Ectodermal cell (in vitro differentiated cells): ENCODE results near the gene ZSCAN1.

Source experiments
- H3K27ac ChIP-seq: 2 replicates; pipeline ENCODE4 v1.7.0; 2013; ENCODE audit warnings: mild to moderate bottlenecking, low read depth, low read length; ENCODE audit not compliant: insufficient read depth, poor library complexity, severe bottlenecking
- H3K27me3 ChIP-seq: 2 replicates; pipeline ENCODE4 v1.7.0; 2013; ENCODE audit warnings: mild to moderate bottlenecking, low read length; ENCODE audit not compliant: insufficient read depth, control insufficient read depth, poor library complexity, severe bottlenecking
- H3K36me3 ChIP-seq: one replicate; pipeline ENCODE4 v1.7.0; 2013; ENCODE audit warnings: low read length; ENCODE audit not compliant: control insufficient read depth, insufficient read depth
- H3K4me1 ChIP-seq: one replicate; pipeline ENCODE4 v1.7.0; 2013; ENCODE audit warnings: low read length; ENCODE audit not compliant: control insufficient read depth, insufficient read depth
- H3K4me3 ChIP-seq: 2 replicates; pipeline ENCODE4 v1.7.0; 2013; ENCODE audit warnings: low read depth, low read length, control low read depth; ENCODE audit not compliant: insufficient read depth
- H3K9me3 ChIP-seq: 2 replicates; pipeline ENCODE4 v1.7.0; 2013; ENCODE audit warnings: mild to moderate bottlenecking, low read length, moderate library complexity; ENCODE audit not compliant: control insufficient read depth
- WGBS, 2 experiments: methylation state at CpG; one replicate each; pipeline ENCODE4 v1.1.7; 2013; ENCODE audit warnings: missing lambda C conversion rate in 2 of 2; 5-methylcytosine and 5-hydroxymethylcytosine counted together

Gene ZSCAN1

GRCh38 chr19:58067240-58067912 is 33.6 kb downstream of the ZSCAN1 start:
- Histone ChIP-seq H3K9me3 (peaks cover 8% of the 10 kb centered on the region), H3K27me3 (no peaks in the 10 kb centered on the region), H3K4me1 (no peaks in the 10 kb centered on the region), H3K27ac (no peak overlapping the region), H3K4me3 (no peak overlapping the region), H3K36me3 (peaks cover 16% of the 10 kb centered on the region)
- 91 to 94% methylated on average over 13 to 15 of the region's 15 CpGs for WGBS, 2 experiments

- H3K4me3 ChIP-seq: no peak overlapping the region
- no peaks in the 10 kb centered on the region for H3K4me1 ChIP-seq
- no peaks in the 10 kb centered on the region for H3K9me3 ChIP-seq
- WGBS, 2 experiments: 84 to 86% methylated on average over 10 of the region's 10 CpGs
- no peaks in the 10 kb centered on the region for H3K27me3 ChIP-seq
- no peak overlapping the region for H3K27ac ChIP-seq
- peaks cover 9% of the 10 kb centered on the region for H3K36me3 ChIP-seq
These were observed 46.0 kb downstream of the ZSCAN1 start for GRCh38 chr19:58079792-58080191.

GRCh38 chr19:58083021-58083420 is 49.2 kb downstream of the ZSCAN1 start:
- H3K36me3 ChIP-seq: peaks cover 37% of the 10 kb centered on the region
- H3K27me3 ChIP-seq: no peaks in the 10 kb centered on the region
- 87 to 96% methylated on average over 3 of the region's 3 CpGs for WGBS, 2 experiments
- no peak overlapping the region for H3K27ac ChIP-seq
- H3K4me3 ChIP-seq: no peak overlapping the region
- no peaks in the 10 kb centered on the region for H3K4me1 ChIP-seq
- no peaks in the 10 kb centered on the region for H3K9me3 ChIP-seq

- 97% methylated on average over 69 of the region's 69 CpGs for WGBS, 2 experiments
- no peak overlapping the region for H3K4me3 ChIP-seq
- H3K4me1 ChIP-seq: no peaks in the 10 kb centered on the region
- H3K36me3 ChIP-seq: peaks cover 48% of the 10 kb centered on the region
- no peaks in the 10 kb centered on the region for H3K9me3 ChIP-seq
- H3K27me3 ChIP-seq: no peaks in the 10 kb centered on the region
- no peak overlapping the region for H3K27ac ChIP-seq
These were observed 50.9 kb downstream of the ZSCAN1 start for GRCh38 chr19:58084596-58085347.

- 92 to 94% methylated on average over 29 of the region's 29 CpGs for WGBS, 2 experiments
- no peaks in the 10 kb centered on the region for H3K9me3 ChIP-seq
These were observed 51.6 kb downstream of the ZSCAN1 start for GRCh38 chr19:58085348-58085875.

GRCh38 chr19:58086825-58087710 is 53.2 kb downstream of the ZSCAN1 start:
- WGBS, 2 experiments: 96% methylated on average over 23 of the region's 23 CpGs
- Histone ChIP-seq H3K36me3 (peaks cover 57% of the 10 kb centered on the region), H3K27ac (no peak overlapping the region), H3K27me3 (no peaks in the 10 kb centered on the region), H3K9me3 (no peaks in the 10 kb centered on the region), H3K4me3 (no peak overlapping the region), H3K4me1 (no peaks in the 10 kb centered on the region)

More at GRCh38 chr19:58085348-58085875, 51.6 kb downstream of the ZSCAN1 start:
- Histone ChIP-seq H3K27ac (no peak overlapping the region), H3K4me1 (no peaks in the 10 kb centered on the region), H3K4me3 (no peak overlapping the region), H3K27me3 (no peaks in the 10 kb centered on the region), H3K36me3 (peaks cover 54% of the 10 kb centered on the region)

- H3K9me3 ChIP-seq: no peaks in the 10 kb centered on the region
- H3K4me1 ChIP-seq: no peaks in the 10 kb centered on the region
- peaks cover 57% of the 10 kb centered on the region for H3K36me3 ChIP-seq
- 89 to 98% methylated on average over 12 to 13 of the region's 13 CpGs for WGBS, 2 experiments
- H3K27ac ChIP-seq: no peak overlapping the region
- H3K27me3 ChIP-seq: no peaks in the 10 kb centered on the region
- H3K4me3 ChIP-seq: no peak overlapping the region
These were observed 54.8 kb downstream of the ZSCAN1 start for GRCh38 chr19:58088521-58089052.

GRCh38 chr19:58089846-58090245 is 56.0 kb downstream of the ZSCAN1 start:
- Histone ChIP-seq H3K4me3 (no peak overlapping the region), H3K9me3 (no peaks in the 10 kb centered on the region), H3K4me1 (no peaks in the 10 kb centered on the region), H3K27ac (no peak overlapping the region), H3K36me3 (peaks cover 47% of the 10 kb centered on the region), H3K27me3 (no peaks in the 10 kb centered on the region)
- 94 to 96% methylated on average over 16 of the region's 16 CpGs for WGBS, 2 experiments

- 92 to 95% methylated on average over 9 to 11 of the region's 11 CpGs for WGBS, 2 experiments
- Histone ChIP-seq H3K4me1 (no peaks in the 10 kb centered on the region), H3K27ac (no peak overlapping the region)
These were observed 57.6 kb downstream of the ZSCAN1 start for GRCh38 chr19:58091251-58091995.

More at GRCh38 chr19:58091251-58091995, 57.6 kb downstream of the ZSCAN1 start:
- H3K9me3 ChIP-seq: no peaks in the 10 kb centered on the region
- H3K36me3 ChIP-seq: peaks cover 36% of the 10 kb centered on the region
- no peak overlapping the region for H3K4me3 ChIP-seq
- H3K27me3 ChIP-seq: no peaks in the 10 kb centered on the region
